Suppressor macrophage treated with lipopolysaccharide for 4 hours (primary cell): Measurements from ENCODE around the gene ZNF292.
"Not testable (repeated sequence)": the region's sequence is repeated elsewhere in the genome, so short reads cannot be mapped to it uniquely, and the experiment has no call there.

Experiments used
- DNase-seq: peaks from one replicate; pipeline ENCODE4 v3.0.0-alpha.2; 2020

The ZNF292 gene

DNA sequence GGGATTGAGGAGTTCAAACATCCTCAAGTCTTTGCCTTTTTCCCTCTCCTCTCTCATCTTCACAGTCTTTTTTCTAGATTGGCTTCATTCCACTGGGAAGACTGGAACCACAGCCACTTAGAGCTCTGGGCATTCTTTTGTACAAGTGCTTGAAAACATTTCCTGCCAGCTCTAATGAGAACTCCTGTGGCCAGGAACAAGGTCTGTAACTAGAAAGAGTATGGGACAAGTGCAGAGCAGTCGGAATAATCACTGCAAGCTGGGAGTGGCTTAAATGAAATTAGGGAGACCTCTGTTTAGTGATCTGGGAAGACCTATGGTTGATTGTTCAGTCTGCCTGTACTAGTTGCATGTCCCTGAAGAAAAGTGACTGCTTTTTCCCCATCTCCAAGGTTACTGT lies 126.1 kb downstream of the ZNF292 start:
- DNase-seq: no peak

DNA sequence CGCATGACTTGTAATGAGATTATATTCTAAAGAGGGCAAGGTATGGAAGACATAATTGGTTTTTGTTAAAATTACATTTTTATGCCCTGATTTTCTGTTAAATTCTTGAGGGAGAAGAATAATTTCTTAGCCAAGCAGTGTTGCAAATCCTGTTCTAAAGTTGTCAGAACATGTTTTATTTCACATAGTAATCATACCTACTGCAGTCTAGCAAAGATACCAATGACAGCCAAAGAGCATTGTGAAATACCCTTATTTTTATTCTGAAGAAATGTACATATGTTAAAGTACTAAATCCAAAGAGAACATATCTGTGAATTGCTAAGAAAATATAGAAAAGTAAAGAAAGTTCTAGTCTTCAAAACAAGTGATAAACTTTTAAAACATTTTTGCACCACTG lies 127.4 kb downstream of the ZNF292 start:
- no peak for DNase-seq

DNA sequence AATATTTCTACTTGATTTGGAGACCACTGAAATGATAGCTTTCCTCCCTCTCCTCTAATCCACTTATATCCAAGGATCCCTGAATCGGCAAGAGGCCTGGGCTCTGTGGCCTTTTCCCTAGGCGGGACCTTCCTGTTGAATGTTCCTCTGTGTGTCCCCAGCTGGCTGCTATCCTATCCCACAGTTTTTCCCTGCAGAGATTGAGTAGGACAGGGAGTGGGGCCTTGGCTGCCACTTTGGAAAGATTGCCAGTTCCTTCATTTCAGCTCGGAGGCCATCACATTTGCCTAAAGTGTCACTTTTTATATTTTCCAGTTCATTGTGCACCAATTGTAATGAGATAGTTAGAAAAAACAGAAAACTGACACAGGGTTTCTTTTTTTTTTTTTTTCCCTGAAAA lies 128.1 kb downstream of the ZNF292 start:
- no peak for DNase-seq

DNA sequence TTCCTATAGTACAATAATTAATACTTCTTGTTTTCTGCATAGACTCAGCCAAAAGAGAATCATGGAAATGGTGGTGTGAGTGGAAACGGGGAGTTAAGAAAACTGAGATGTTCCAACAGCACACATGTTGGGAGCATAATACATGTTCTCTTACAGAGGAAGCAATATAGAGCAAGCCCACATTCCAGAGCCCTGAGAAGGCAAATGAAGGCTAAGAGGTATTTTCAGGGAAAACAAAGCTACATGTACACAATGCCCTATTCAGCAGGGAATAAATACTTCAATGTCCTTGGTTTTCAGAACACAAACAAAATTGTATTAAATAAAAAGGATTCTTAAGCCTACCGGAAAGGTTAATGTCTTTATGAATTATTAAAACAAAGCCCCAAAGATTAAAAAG lies 131.9 kb downstream of the ZNF292 start:
- DNase-seq: no peak

DNA sequence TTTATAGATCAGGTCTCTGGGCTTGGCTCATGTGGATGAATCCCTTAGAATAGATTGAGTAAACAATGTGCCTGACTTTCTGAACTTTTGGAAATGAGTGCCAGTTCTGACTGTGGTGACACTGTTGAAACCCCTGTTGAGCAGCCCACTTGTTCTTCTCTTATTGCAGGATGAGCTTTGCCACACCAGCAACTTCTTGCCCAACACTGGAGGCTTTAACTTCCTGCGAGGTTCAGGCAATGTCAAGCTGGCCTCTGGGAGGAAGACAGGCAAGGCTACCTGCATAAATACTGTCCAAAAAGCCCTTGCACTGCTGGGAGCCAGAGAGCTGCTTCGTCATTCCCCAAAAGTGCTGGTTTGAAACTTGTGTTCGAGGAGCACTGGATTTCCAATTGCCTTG lies 134.2 kb downstream of the ZNF292 start:
- DNase-seq: no peak

DNA sequence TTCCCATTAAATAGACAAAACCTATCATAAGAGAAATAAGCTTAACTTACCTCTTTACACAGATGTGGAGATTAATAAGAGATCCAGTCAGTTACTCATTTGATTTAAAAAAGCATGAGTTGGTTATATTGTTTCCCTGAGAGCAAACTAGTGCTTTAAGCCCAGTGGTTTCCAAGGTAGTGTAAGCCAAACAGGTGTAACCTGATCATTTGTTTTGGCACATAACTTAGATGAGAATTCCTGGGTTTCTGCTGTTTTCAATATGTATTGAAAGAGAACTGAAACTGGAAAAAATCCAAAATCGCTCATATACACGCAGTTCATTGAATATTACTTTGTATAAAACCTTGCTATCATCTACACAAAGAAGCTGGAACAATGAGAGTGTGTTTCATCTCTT lies 136.5 kb downstream of the ZNF292 start:
- no peak for DNase-seq

DNA sequence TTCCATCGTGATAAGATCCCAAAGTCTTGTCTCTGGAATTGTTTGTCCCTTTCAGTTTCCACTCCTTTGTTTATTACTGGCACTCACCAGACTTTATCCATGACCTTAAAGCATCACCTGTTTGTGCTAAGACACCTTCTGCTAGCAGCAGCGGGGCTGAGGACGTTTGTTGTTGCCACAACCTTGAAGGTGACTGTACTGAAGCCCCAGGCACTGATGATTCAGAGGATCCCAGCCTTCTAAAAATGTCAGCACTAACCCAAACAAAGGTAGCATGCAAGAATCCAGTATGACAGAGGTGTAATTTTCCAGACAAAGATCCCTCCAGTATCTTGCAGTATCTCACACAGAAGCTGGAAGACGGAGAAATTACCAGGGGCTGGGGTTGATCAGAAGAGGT lies 138.2 kb downstream of the ZNF292 start:
- no peak for DNase-seq

DNA sequence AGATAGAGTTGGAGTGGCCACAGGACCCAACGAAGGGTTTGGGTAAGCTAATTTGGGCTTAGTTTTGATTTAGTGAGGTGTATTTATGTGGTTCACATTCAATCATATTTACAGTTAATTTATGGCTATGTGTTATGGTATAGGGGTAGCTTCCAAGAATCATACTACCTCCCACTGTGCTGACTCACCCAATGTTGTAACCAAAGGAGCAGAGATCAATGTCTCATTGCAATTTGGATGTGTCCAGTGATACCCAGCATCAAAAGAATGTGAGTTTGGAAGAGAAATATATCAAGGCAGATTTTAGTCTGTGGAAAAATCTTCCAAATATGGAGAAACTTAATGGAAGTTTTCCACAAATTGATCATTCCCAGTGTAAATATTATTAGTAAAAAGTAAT lies 141.8 kb downstream of the ZNF292 start:
- DNase-seq: no peak

DNA sequence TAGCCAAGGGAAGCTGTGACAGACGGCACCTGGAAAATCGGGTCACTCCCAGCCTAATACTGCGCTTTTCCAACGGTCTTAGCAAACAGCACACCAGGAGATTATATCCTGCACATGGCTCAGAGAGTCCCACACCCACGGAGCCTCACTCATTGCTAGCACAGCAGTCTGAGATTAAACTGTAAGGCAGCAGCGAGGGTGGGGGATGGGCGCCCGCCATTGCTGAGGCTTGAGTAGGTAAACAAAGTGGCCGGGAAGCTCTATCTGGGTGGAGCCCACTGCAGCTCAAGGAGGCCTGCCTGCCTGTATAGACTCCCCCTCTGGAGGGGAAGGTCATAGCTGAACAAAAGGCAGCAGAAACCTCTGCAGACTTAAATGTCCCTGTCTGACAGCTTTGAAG lies 145.9 kb downstream of the ZNF292 start:
- not testable (repeated sequence) for DNase-seq

DNA sequence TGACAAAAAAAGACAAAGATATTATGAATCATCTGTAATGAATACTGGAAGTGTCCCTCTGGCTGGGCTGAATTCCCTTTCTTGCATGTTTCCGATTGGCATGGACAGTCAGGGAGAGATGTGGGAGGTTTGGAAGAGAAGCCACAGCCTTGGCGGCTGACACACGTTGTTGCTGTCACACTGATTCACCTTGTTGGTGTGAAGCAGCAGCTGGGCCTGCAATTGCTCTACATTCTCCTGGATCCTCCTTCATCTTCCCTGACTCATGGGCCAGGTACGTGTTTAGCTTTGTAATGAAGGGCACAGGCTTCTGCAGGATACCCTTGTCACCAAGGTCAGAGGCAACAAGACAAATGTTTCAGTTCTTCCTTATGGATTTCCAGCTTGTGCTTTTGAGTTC lies 153.6 kb downstream of the ZNF292 start:
- no peak for DNase-seq

DNA sequence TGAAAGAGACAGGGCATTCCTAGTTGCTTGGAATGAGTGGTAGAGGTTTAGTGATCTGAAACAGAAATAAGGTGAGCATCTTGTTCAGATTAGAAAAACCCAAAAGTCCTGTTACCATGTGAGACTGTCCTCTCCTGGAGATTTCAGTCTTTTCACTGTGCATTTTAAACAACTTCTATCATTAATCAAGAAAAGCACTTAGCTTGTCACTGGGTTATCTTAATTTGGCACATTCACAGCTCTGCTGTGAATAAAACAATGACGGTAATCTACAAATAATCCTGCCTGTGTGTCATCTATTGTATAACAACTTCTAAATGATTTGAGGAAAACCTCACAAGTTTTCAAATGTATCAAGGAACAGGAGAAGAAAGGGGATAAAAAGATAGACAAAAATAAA lies 157.5 kb downstream of the ZNF292 start:
- DNase-seq: no peak
